ENCODE measurements around the gene RBSN.

The RBSN gene

DNA sequence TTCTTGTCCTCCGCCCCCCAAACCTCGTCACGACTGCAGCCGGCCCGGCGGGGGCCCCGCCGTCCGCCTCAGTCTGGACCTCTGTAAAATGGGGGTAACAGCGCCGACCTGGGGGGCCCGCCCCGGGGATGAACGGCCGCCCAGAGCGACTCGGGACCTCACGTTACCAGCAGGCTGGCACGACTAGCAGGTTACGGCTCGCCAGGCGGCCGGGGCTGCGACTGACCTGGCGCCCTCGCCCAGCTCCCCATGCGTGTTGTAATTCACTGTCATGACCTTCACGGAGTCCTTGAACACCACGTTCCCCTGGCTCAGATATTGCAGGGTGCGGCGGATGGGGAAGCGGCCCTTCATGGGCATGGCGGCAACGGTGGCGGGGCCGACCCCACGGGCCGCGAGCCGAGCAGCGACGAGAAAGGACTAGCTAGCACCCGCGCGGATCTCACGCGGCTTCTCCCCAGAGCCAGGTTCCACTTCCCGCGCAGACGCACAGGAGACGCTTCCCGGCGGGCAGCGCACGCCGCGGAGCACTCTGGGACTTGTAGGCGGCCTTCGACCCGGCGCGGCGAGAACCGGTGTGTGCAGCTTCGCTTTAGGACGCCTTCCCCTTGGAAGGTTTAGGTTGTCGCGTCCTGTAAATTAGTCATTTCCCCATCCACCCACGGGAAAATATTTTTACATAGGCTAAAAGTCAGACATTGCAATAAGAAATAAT lies 34.0 kb downstream of the RBSN start, which contains the start of gene MRPS25:
Gene MRPS25 (minus strand): TSS at position 481 of the 715 bp plus-strand sequence. CDS start 121 bp downstream, at position 360.
- WGBS (ENCODE audit: insufficient coverage): 0% methylated on average over 54 of the region's 69 CpGs
- peak within 1 kb of the TSS; percentile 81 to 95 (median 84) for H3K4me3 ChIP-seq (ENCODE audit: control insufficient read depth in 1 of 7, extremely low read depth in 1 of 7, insufficient read depth in 4 of 7, low read depth in 2 of 7, low read length in 6 of 7)
- peak; percentile 88 to 95 (median 94) for DNase-seq
- H3K4me1 ChIP-seq (ENCODE audit: control extremely low read depth in 1 of 4, control insufficient read depth in 4 of 4, insufficient read depth in 4 of 4, low read length in 3 of 4): peaks cover 0 to 21% (median 16%) of the 10 kb centered on the region in 4 experiments
- H3K9me3 ChIP-seq (ENCODE audit: control extremely low read depth in 1 of 5, control insufficient read depth in 4 of 5, insufficient read depth in 2 of 5, low read depth in 1 of 5, low read length in 4 of 5): no peaks in the 10 kb centered on the region
- peak within 1 kb of the TSS; percentile 54 to 85 for H3K27ac ChIP-seq (ENCODE audit: insufficient read depth in 1 of 2, low read depth in 1 of 2, low read length in 2 of 2, poor library complexity in 1 of 2, severe bottlenecking in 2 of 2)
- ChIA-PET CTCF (interaction anchor here (0.8 to 3.1 kb wide), 4 partner anchors 13 to 62 kb away, joined by 3 to 18 read pairs (median 4); no protein-coding TSS in a partner anchor), POLR2A (interaction anchor here (1.2 to 1.5 kb wide), 2 partner anchors 11 to 14 kb away, joined by 3 read pairs; no protein-coding TSS in a partner anchor)
- peaks cover under 1 to 6% (median 2%) of the 10 kb centered on the region in 4 experiments for H3K36me3 ChIP-seq (ENCODE audit: control insufficient read depth in 4 of 4, insufficient read depth in 4 of 4, low read length in 3 of 4)
- no peaks in the 10 kb centered on the region for H3K27me3 ChIP-seq (replicated peaks in 2 of 5; ENCODE audit: control insufficient read depth in 4 of 5, insufficient read depth in 5 of 5, low read length in 4 of 5)

DNA sequence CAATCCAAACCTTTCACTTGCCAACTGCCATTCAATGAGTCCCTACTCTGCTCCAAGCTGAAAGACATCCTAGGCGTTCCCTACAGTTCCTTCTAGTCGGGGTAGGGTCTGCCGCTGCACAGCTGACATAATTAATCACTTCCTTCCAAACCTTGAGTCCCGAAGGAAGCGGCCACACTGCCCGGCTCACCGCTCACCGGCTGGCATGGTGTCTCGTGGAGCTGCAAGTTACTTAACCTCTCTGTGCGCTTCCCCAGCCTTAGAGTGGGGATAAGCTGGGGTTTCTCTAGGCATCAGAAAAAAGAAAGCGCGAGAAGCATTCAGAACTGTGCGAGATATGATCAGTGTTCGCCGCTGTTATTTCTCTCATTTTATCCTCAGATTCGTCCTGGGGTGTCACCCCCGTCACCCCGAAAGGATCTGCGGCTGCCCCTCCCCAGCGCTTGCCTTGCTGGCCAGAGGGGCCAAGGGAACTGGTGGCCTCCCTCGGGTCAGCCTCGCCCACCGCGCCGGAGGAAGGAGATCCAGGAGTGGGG lies 34.6 kb downstream of the RBSN start:
- H3K27ac ChIP-seq (ENCODE audit: insufficient read depth in 1 of 2, low read depth in 1 of 2, low read length in 2 of 2, poor library complexity in 1 of 2, severe bottlenecking in 2 of 2): peak overlapping the region; percentile 54 to 85
- peaks cover 0 to 21% (median 16%) of the 10 kb centered on the region in 4 experiments for H3K4me1 ChIP-seq (ENCODE audit: control extremely low read depth in 1 of 4, control insufficient read depth in 4 of 4, insufficient read depth in 4 of 4, low read length in 3 of 4)
- peaks cover 0 to 10% (median 2%) of the 10 kb centered on the region in 4 experiments for H3K36me3 ChIP-seq (ENCODE audit: control insufficient read depth in 4 of 4, insufficient read depth in 4 of 4, low read length in 3 of 4)
- no peaks in the 10 kb centered on the region for H3K9me3 ChIP-seq (ENCODE audit: control extremely low read depth in 1 of 5, control insufficient read depth in 4 of 5, insufficient read depth in 2 of 5, low read depth in 1 of 5, low read length in 4 of 5)
- peak overlapping the region; percentile 81 to 95 (median 84) for H3K4me3 ChIP-seq (ENCODE audit: control insufficient read depth in 1 of 7, extremely low read depth in 1 of 7, insufficient read depth in 4 of 7, low read depth in 2 of 7, low read length in 6 of 7)
- POLR2A ChIA-PET: interaction anchor here (1.2 to 1.5 kb wide), 2 partner anchors 11 to 13 kb away, joined by 3 read pairs; no protein-coding TSS in a partner anchor
- H3K27me3 ChIP-seq (replicated peaks in 2 of 5; ENCODE audit: control insufficient read depth in 4 of 5, insufficient read depth in 5 of 5, low read length in 4 of 5): no peaks in the 10 kb centered on the region
- DNase-seq: peak; percentile 6 to 48 (median 40)
- under 1% methylated on average over 19 of the region's 25 CpGs for WGBS (ENCODE audit: insufficient coverage)
- CTCF ChIA-PET: interaction anchor here (0.8 to 3.1 kb wide), 2 partner anchors 12 to 62 kb away, joined by 3 to 18 read pairs; no protein-coding TSS in a partner anchor

DNA sequence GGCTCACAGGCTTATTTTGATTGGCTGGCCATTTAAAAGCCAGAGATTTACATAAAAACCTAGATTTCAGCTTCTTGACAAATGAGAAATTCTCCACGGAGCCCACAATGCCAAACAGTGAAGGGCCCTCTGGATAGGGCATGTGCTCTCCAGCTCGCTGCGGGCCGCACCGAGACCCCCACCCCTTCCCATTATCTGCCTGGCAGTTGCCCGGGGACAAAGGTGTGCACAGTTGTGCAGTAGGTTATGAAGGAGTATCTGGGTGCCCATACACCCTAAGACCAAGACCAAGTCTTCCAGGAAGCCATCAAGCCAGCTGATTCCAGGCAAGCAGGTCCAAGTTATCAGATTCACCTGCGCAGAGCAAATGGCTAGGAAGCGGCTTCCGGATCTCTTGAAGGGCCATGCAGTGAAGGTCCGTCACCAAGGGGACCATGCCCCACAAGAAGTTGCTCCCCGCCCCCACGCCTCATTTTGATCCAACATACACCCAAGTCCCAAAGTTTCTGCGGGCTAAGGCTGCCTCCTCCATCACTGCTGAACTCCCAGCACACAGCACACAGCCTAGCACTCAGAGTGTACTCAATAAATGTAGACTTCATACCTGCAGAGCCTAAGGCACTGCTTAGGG lies 35.2 kb downstream of the RBSN start:
- Histone ChIP-seq H3K27me3 (replicated peaks in 2 of 5; ENCODE audit: control insufficient read depth in 4 of 5, insufficient read depth in 5 of 5, low read length in 4 of 5) (no peaks in the 10 kb centered on the region), H3K4me3 (ENCODE audit: control insufficient read depth in 1 of 7, extremely low read depth in 1 of 7, insufficient read depth in 4 of 7, low read depth in 2 of 7, low read length in 6 of 7) (peak overlapping the region; percentile 81 to 95 (median 84)), H3K36me3 (ENCODE audit: control insufficient read depth in 4 of 4, insufficient read depth in 4 of 4, low read length in 3 of 4) (peaks cover 2 to 16% (median 4%) of the 10 kb centered on the region in 4 experiments), H3K27ac (ENCODE audit: insufficient read depth in 1 of 2, low read depth in 1 of 2, low read length in 2 of 2, poor library complexity in 1 of 2, severe bottlenecking in 2 of 2) (peak overlapping the region in 1 of 2 experiments; percentile 85), H3K4me1 (ENCODE audit: control extremely low read depth in 1 of 4, control insufficient read depth in 4 of 4, insufficient read depth in 4 of 4, low read length in 3 of 4) (peaks cover 0 to 21% (median 16%) of the 10 kb centered on the region in 4 experiments), H3K9me3 (ENCODE audit: control extremely low read depth in 1 of 5, control insufficient read depth in 4 of 5, insufficient read depth in 2 of 5, low read depth in 1 of 5, low read length in 4 of 5) (no peaks in the 10 kb centered on the region)
- CTCF ChIA-PET: interaction anchor here (0.8 to 3.1 kb wide), 2 partner anchors 12 to 61 kb away, joined by 3 to 18 read pairs; no protein-coding TSS in a partner anchor
- POLR2A ChIA-PET: interaction anchor here (1.2 kb wide), 1 partner anchor 13 kb away, joined by 3 read pairs; no protein-coding TSS in a partner anchor
- 97% methylated on average over 5 of the region's 13 CpGs for WGBS (ENCODE audit: insufficient coverage)
- DNase-seq: no peak

DNA sequence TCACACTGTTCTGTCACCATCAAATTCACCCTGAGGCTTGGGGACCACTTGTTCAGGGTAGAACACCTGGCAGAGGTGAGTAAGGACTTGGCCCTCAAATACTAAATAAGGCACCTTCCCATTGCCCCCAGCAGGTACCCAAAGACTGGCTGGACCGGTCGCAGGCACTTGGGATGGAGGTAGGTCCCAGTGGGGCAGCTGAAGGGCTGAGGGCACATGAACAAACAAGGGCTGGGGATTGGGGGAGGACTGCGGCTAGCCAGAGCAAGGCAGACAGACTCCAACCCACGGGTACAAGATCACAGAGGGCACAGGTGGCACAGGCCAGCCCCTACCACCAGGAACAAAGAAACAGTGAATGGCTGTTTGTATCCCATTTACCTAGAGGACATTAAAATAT lies 35.7 kb downstream of the RBSN start:
- CTCF ChIA-PET: interaction anchor here (3.1 kb wide), 1 partner anchor 11 kb away, joined by 18 read pairs; no protein-coding TSS in a partner anchor
- Histone ChIP-seq H3K4me3 (ENCODE audit: control insufficient read depth in 1 of 7, extremely low read depth in 1 of 7, insufficient read depth in 4 of 7, low read depth in 2 of 7, low read length in 6 of 7) (peak overlapping the region in 1 of 7 experiments; percentile 95), H3K4me1 (ENCODE audit: control extremely low read depth in 1 of 4, control insufficient read depth in 4 of 4, insufficient read depth in 4 of 4, low read length in 3 of 4) (peaks cover 0 to 21% (median 16%) of the 10 kb centered on the region in 4 experiments), H3K27ac (ENCODE audit: insufficient read depth in 1 of 2, low read depth in 1 of 2, low read length in 2 of 2, poor library complexity in 1 of 2, severe bottlenecking in 2 of 2) (no peak overlapping the region), H3K36me3 (ENCODE audit: control insufficient read depth in 4 of 4, insufficient read depth in 4 of 4, low read length in 3 of 4) (peaks cover 4 to 21% (median 9%) of the 10 kb centered on the region in 4 experiments), H3K27me3 (replicated peaks in 2 of 5; ENCODE audit: control insufficient read depth in 4 of 5, insufficient read depth in 5 of 5, low read length in 4 of 5) (no peaks in the 10 kb centered on the region), H3K9me3 (ENCODE audit: control extremely low read depth in 1 of 5, control insufficient read depth in 4 of 5, insufficient read depth in 2 of 5, low read depth in 1 of 5, low read length in 4 of 5) (no peaks in the 10 kb centered on the region)
- no peak for DNase-seq
- WGBS (ENCODE audit: insufficient coverage): 96% methylated on average over 4 of the region's 4 CpGs
- POLR2A ChIA-PET: no interaction called here

DNA sequence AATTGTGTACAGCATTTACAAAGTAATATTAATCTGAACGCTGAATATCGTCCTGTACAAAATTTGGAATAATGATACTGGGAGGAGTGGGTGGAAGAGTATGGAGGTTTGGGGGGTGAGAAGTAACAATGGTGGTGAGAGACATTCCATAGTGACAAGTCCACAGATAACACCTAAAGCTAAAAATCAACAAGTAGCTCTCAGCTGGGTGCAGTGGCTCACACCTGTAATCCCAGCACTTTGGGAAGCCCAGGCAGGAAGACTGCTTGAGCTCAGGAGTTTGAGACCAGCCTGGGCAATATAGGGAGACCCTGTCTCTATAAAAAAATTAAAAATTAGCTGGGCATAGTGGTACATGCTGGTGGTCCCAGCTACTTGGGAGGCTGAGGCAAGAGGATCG lies 38.9 kb downstream of the RBSN start:
- Histone ChIP-seq H3K36me3 (ENCODE audit: control insufficient read depth in 4 of 4, insufficient read depth in 4 of 4, low read length in 3 of 4) (peaks cover 7 to 43% (median 28%) of the 10 kb centered on the region in 4 experiments), H3K27ac (ENCODE audit: insufficient read depth in 1 of 2, low read depth in 1 of 2, low read length in 2 of 2, poor library complexity in 1 of 2, severe bottlenecking in 2 of 2) (no peak overlapping the region), H3K4me3 (ENCODE audit: control insufficient read depth in 1 of 7, extremely low read depth in 1 of 7, insufficient read depth in 4 of 7, low read depth in 2 of 7, low read length in 6 of 7) (no peak overlapping the region), H3K4me1 (ENCODE audit: control extremely low read depth in 1 of 4, control insufficient read depth in 4 of 4, insufficient read depth in 4 of 4, low read length in 3 of 4) (peaks cover 0 to 17% (median 15%) of the 10 kb centered on the region in 4 experiments), H3K9me3 (ENCODE audit: control extremely low read depth in 1 of 5, control insufficient read depth in 4 of 5, insufficient read depth in 2 of 5, low read depth in 1 of 5, low read length in 4 of 5) (no peaks in the 10 kb centered on the region), H3K27me3 (replicated peaks in 2 of 5; ENCODE audit: control insufficient read depth in 4 of 5, insufficient read depth in 5 of 5, low read length in 4 of 5) (no peaks in the 10 kb centered on the region)
- DNase-seq: no peak
- ChIA-PET CTCF (interaction anchor here (1.6 to 1.9 kb wide), 3 partner anchors 10 to 134 kb away, joined by 3 to 9 read pairs (median 4); no protein-coding TSS in a partner anchor), POLR2A (no interaction called here)
- 100% methylated on average over 1 of the region's 3 CpGs for WGBS (ENCODE audit: insufficient coverage)

DNA sequence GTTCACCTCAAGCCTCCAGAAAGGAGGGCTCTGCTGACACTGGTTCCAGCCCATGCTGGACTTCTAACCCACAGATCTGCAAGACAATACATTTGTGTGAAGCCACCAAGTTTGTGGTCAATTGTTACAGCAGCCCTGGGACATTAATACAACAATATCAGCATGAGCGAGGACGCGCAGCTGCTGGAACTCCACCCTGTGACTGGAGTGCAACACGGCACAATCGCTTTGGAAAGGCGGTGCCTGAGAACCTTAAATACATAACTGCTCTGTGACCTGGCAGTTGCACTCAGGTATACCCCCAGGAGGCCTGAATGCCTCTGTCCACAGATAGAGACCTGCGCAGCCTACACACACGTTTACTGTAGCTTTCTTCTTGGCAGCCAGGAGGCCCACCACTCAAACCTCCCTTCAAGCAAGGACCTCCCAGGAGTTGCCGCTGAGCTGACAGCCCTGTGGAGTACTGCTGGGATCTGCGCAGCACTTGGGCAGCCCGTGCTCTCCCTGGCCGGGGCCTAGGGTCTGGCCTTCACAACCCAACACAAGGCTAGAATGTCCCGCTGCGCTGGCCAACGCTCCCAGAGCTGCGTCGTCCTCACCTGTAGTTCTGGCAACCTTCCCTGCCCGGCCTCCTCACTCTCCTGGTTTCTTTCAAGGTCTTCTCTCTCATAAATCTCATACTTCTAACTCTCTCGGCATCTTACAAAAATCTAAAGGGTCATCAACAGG lies 42.1 kb downstream of the RBSN start:
- ChIA-PET POLR2A (no interaction called here), CTCF (interaction anchor here (1.8 kb wide), 1 partner anchor 11 kb away, joined by 4 read pairs; no protein-coding TSS in a partner anchor)
- no peak for DNase-seq
- H3K27ac ChIP-seq (ENCODE audit: insufficient read depth in 1 of 2, low read depth in 1 of 2, low read length in 2 of 2, poor library complexity in 1 of 2, severe bottlenecking in 2 of 2): no peak overlapping the region
- peaks cover 7 to 58% (median 40%) of the 10 kb centered on the region in 4 experiments for H3K36me3 ChIP-seq (ENCODE audit: control insufficient read depth in 4 of 4, insufficient read depth in 4 of 4, low read length in 3 of 4)
- peaks cover 0 to 2% (median 0%) of the 10 kb centered on the region in 4 experiments for H3K4me1 ChIP-seq (ENCODE audit: control extremely low read depth in 1 of 4, control insufficient read depth in 4 of 4, insufficient read depth in 4 of 4, low read length in 3 of 4)
- no peaks in the 10 kb centered on the region for H3K9me3 ChIP-seq (ENCODE audit: control extremely low read depth in 1 of 5, control insufficient read depth in 4 of 5, insufficient read depth in 2 of 5, low read depth in 1 of 5, low read length in 4 of 5)
- no peak overlapping the region for H3K4me3 ChIP-seq (ENCODE audit: control insufficient read depth in 1 of 7, extremely low read depth in 1 of 7, insufficient read depth in 4 of 7, low read depth in 2 of 7, low read length in 6 of 7)
- H3K27me3 ChIP-seq (replicated peaks in 2 of 5; ENCODE audit: control insufficient read depth in 4 of 5, insufficient read depth in 5 of 5, low read length in 4 of 5): no peaks in the 10 kb centered on the region
- WGBS (ENCODE audit: insufficient coverage): 96% methylated on average over 16 of the region's 19 CpGs
